Measurements from ENCODE around the gene PLCL1.

PLCL1 gene

GRCh38 chr2:198173242-198173641, 368.8 kb downstream of the PLCL1 start:
- TF ChIP-seq SIN3A (IDR thresholded peaks at IDR 0.05; ENCODE audit: borderline replicate concordance, insufficient read depth, low read length) = no peak
- no peak for TF ChIP-seq TAF1 (IDR thresholded peaks at IDR 0.05; ENCODE audit: borderline replicate concordance, insufficient read depth, low read length)
- no peak for TF ChIP-seq POLR2AphosphoS5 (IDR thresholded peaks at IDR 0.05; ENCODE audit: low read depth, low read length)
- no peak for TF ChIP-seq REST (IDR thresholded peaks at IDR 0.05; ENCODE audit: insufficient read depth in 1 of 2, low read depth in 2 of 2, low read length in 2 of 2)
- no peak for TF ChIP-seq FOXP2 (optimal IDR thresholded peaks at IDR 0.05; ENCODE audit: borderline replicate concordance, extremely low read depth, extremely low read length, insufficient read depth)

GRCh38 chr2:198173864-198174263, 369.5 kb downstream of the PLCL1 start:
- TF ChIP-seq REST (IDR thresholded peaks at IDR 0.05; ENCODE audit: insufficient read depth in 1 of 2, low read depth in 2 of 2, low read length in 2 of 2) (no peak), FOXP2 (optimal IDR thresholded peaks at IDR 0.05; ENCODE audit: borderline replicate concordance, extremely low read depth, extremely low read length, insufficient read depth) (no peak), POLR2AphosphoS5 (IDR thresholded peaks at IDR 0.05; ENCODE audit: low read depth, low read length) (no peak), TAF1 (IDR thresholded peaks at IDR 0.05; ENCODE audit: borderline replicate concordance, insufficient read depth, low read length) (no peak)

GRCh38 chr2:198175271-198175670, 370.9 kb downstream of the PLCL1 start:
- TF ChIP-seq REST (IDR thresholded peaks at IDR 0.05; ENCODE audit: insufficient read depth in 1 of 2, low read depth in 2 of 2, low read length in 2 of 2) (no peak), FOXP2 (optimal IDR thresholded peaks at IDR 0.05; ENCODE audit: borderline replicate concordance, extremely low read depth, extremely low read length, insufficient read depth) (no peak), POLR2AphosphoS5 (IDR thresholded peaks at IDR 0.05; ENCODE audit: low read depth, low read length) (no peak), SIN3A (IDR thresholded peaks at IDR 0.05; ENCODE audit: borderline replicate concordance, insufficient read depth, low read length) (no peak), TAF1 (IDR thresholded peaks at IDR 0.05; ENCODE audit: borderline replicate concordance, insufficient read depth, low read length) (no peak)

GRCh38 chr2:198177040-198177439, 372.6 kb downstream of the PLCL1 start:
- TF ChIP-seq REST (IDR thresholded peaks at IDR 0.05; ENCODE audit: insufficient read depth in 1 of 2, low read depth in 2 of 2, low read length in 2 of 2) = no peak
- TF ChIP-seq TAF1 (IDR thresholded peaks at IDR 0.05; ENCODE audit: borderline replicate concordance, insufficient read depth, low read length) = no peak
- no peak for TF ChIP-seq SIN3A (IDR thresholded peaks at IDR 0.05; ENCODE audit: borderline replicate concordance, insufficient read depth, low read length)
- no peak for TF ChIP-seq FOXP2 (optimal IDR thresholded peaks at IDR 0.05; ENCODE audit: borderline replicate concordance, extremely low read depth, extremely low read length, insufficient read depth)
- no peak for TF ChIP-seq POLR2AphosphoS5 (IDR thresholded peaks at IDR 0.05; ENCODE audit: low read depth, low read length)

GRCh38 chr2:198178766-198179165, 374.4 kb downstream of the PLCL1 start:
- TF ChIP-seq POLR2AphosphoS5 (IDR thresholded peaks at IDR 0.05; ENCODE audit: low read depth, low read length) = no peak
- no peak for TF ChIP-seq TAF1 (IDR thresholded peaks at IDR 0.05; ENCODE audit: borderline replicate concordance, insufficient read depth, low read length)
- no peak for TF ChIP-seq REST (IDR thresholded peaks at IDR 0.05; ENCODE audit: insufficient read depth in 1 of 2, low read depth in 2 of 2, low read length in 2 of 2)
- no peak for TF ChIP-seq SIN3A (IDR thresholded peaks at IDR 0.05; ENCODE audit: borderline replicate concordance, insufficient read depth, low read length)
- TF ChIP-seq FOXP2 (optimal IDR thresholded peaks at IDR 0.05; ENCODE audit: borderline replicate concordance, extremely low read depth, extremely low read length, insufficient read depth) = no peak

Data from PFSK-1 (cell line).